ENCODE measurements around the gene AMBRA1. TPM values are rescaled to one million over a fixed set of nuclear protein-coding genes. Genes with fewer than 3 reads are reported as not detected.
A peak's percentile ranks its signal among the peaks of the same experiment; 100 is the strongest.
"Not testable (repeated sequence)": the region's sequence is repeated elsewhere in the genome, so short reads cannot be mapped to it uniquely, and the experiment has no call there.

The AMBRA1 gene
- total and polyA plus RNA-seq, 9 donors: 9.6 to 15.8 (median 13.5) TPM

- DNase-seq; H3K27ac ChIP-seq (ENCODE audit: low read length); H3K27me3 ChIP-seq (ENCODE audit: control insufficient read depth, insufficient read depth, low read length); H3K9me3 ChIP-seq (replicated peaks; ENCODE audit: control insufficient read depth, low read depth, low read length); H3K4me3 ChIP-seq (ENCODE audit: low read length): not testable (repeated sequence)
- 93% methylated on average over 18 of the region's 19 CpGs for WGBS (ENCODE audit: insufficient coverage)
- Histone ChIP-seq H3K36me3 (ENCODE audit: control insufficient read depth, insufficient read depth, low read length) (peaks cover 74% of the 10 kb centered on the region), H3K4me1 (ENCODE audit: control insufficient read depth, insufficient read depth, low read length) (peaks cover 46% of the 10 kb centered on the region)
These were observed 222.6 kb downstream of the AMBRA1 start for GRCh38 chr11:46371262-46371661.

- Histone ChIP-seq H3K27ac (ENCODE audit: low read length) (no peak overlapping the region), H3K9me3 (replicated peaks; ENCODE audit: control insufficient read depth, low read depth, low read length) (no peaks in the 10 kb centered on the region), H3K36me3 (ENCODE audit: control insufficient read depth, insufficient read depth, low read length) (peaks cover 64% of the 10 kb centered on the region), H3K27me3 (ENCODE audit: control insufficient read depth, insufficient read depth, low read length) (no peaks in the 10 kb centered on the region), H3K4me1 (ENCODE audit: control insufficient read depth, insufficient read depth, low read length) (peaks cover 52% of the 10 kb centered on the region), H3K4me3 (ENCODE audit: low read length) (no peak overlapping the region)
- 64% methylated on average over 13 of the region's 13 CpGs for WGBS (ENCODE audit: insufficient coverage)
- DNase-seq: no peak
These were observed 223.6 kb downstream of the AMBRA1 start for GRCh38 chr11:46370253-46370652.

- Histone ChIP-seq H3K27ac (ENCODE audit: low read length) (no peak overlapping the region), H3K36me3 (ENCODE audit: control insufficient read depth, insufficient read depth, low read length) (peaks cover 63% of the 10 kb centered on the region), H3K9me3 (replicated peaks; ENCODE audit: control insufficient read depth, low read depth, low read length) (no peaks in the 10 kb centered on the region), H3K27me3 (ENCODE audit: control insufficient read depth, insufficient read depth, low read length) (no peaks in the 10 kb centered on the region), H3K4me3 (ENCODE audit: low read length) (no peak overlapping the region), H3K4me1 (ENCODE audit: control insufficient read depth, insufficient read depth, low read length) (peaks cover 58% of the 10 kb centered on the region)
- DNase-seq: peak; percentile 65
- WGBS (ENCODE audit: insufficient coverage): 61% methylated on average over 24 of the region's 25 CpGs
These were observed 224.2 kb downstream of the AMBRA1 start for GRCh38 chr11:46369458-46370152.

GRCh38 chr11:46367916-46368267 lies 225.9 kb downstream of the AMBRA1 start:
- Histone ChIP-seq H3K4me1 (ENCODE audit: control insufficient read depth, insufficient read depth, low read length) (peaks cover 69% of the 10 kb centered on the region), H3K36me3 (ENCODE audit: control insufficient read depth, insufficient read depth, low read length) (peaks cover 51% of the 10 kb centered on the region)
- DNase-seq: no peak

GRCh38 chr11:46367244-46367915 lies 226.4 kb downstream of the AMBRA1 start:
- Histone ChIP-seq H3K9me3 (replicated peaks; ENCODE audit: control insufficient read depth, low read depth, low read length) (no peaks in the 10 kb centered on the region), H3K4me1 (ENCODE audit: control insufficient read depth, insufficient read depth, low read length) (peaks cover 72% of the 10 kb centered on the region), H3K36me3 (ENCODE audit: control insufficient read depth, insufficient read depth, low read length) (peaks cover 47% of the 10 kb centered on the region), H3K4me3 (ENCODE audit: low read length) (no peak overlapping the region), H3K27ac (ENCODE audit: low read length) (peak overlapping the region; percentile 67), H3K27me3 (ENCODE audit: control insufficient read depth, insufficient read depth, low read length) (no peaks in the 10 kb centered on the region)
- DNase-seq: peak; percentile 92
- 3% methylated on average over 21 of the region's 32 CpGs for WGBS (ENCODE audit: insufficient coverage)

More at GRCh38 chr11:46367916-46368267, 225.9 kb downstream of the AMBRA1 start:
- no peaks in the 10 kb centered on the region for H3K27me3 ChIP-seq (ENCODE audit: control insufficient read depth, insufficient read depth, low read length)
- 64% methylated on average over 5 of the region's 12 CpGs for WGBS (ENCODE audit: insufficient coverage)
- peak overlapping the region; percentile 20 for H3K27ac ChIP-seq (ENCODE audit: low read length)
- no peak overlapping the region for H3K4me3 ChIP-seq (ENCODE audit: low read length)
- no peaks in the 10 kb centered on the region for H3K9me3 ChIP-seq (replicated peaks; ENCODE audit: control insufficient read depth, low read depth, low read length)

- Histone ChIP-seq H3K4me3 (ENCODE audit: low read length) (no peak overlapping the region), H3K27ac (ENCODE audit: low read length) (peak overlapping the region; percentile 67), H3K9me3 (replicated peaks; ENCODE audit: control insufficient read depth, low read depth, low read length) (no peaks in the 10 kb centered on the region), H3K4me1 (ENCODE audit: control insufficient read depth, insufficient read depth, low read length) (peaks cover 72% of the 10 kb centered on the region), H3K27me3 (ENCODE audit: control insufficient read depth, insufficient read depth, low read length) (no peaks in the 10 kb centered on the region), H3K36me3 (ENCODE audit: control insufficient read depth, insufficient read depth, low read length) (peaks cover 40% of the 10 kb centered on the region)
- 88% methylated on average over 30 of the region's 31 CpGs for WGBS (ENCODE audit: insufficient coverage)
- DNase-seq: no peak
These were observed 227.1 kb downstream of the AMBRA1 start for GRCh38 chr11:46366661-46367161.

- Histone ChIP-seq H3K9me3 (replicated peaks; ENCODE audit: control insufficient read depth, low read depth, low read length) (no peaks in the 10 kb centered on the region), H3K36me3 (ENCODE audit: control insufficient read depth, insufficient read depth, low read length) (peaks cover 36% of the 10 kb centered on the region), H3K4me1 (ENCODE audit: control insufficient read depth, insufficient read depth, low read length) (peaks cover 75% of the 10 kb centered on the region), H3K27me3 (ENCODE audit: control insufficient read depth, insufficient read depth, low read length) (no peaks in the 10 kb centered on the region), H3K4me3 (ENCODE audit: low read length) (no peak overlapping the region), H3K27ac (ENCODE audit: low read length) (no peak overlapping the region)
- no peak for DNase-seq
- WGBS (ENCODE audit: insufficient coverage): 87% methylated on average over 13 of the region's 22 CpGs
These were observed 227.6 kb downstream of the AMBRA1 start for GRCh38 chr11:46366260-46366659.

- 33% methylated on average over 1 of the region's 3 CpGs for WGBS (ENCODE audit: insufficient coverage)
- H3K9me3 ChIP-seq (replicated peaks; ENCODE audit: control insufficient read depth, low read depth, low read length): no peaks in the 10 kb centered on the region
- DNase-seq: no peak
- H3K27me3 ChIP-seq (ENCODE audit: control insufficient read depth, insufficient read depth, low read length): no peaks in the 10 kb centered on the region
- no peak overlapping the region for H3K4me3 ChIP-seq (ENCODE audit: low read length)
- H3K4me1 ChIP-seq (ENCODE audit: control insufficient read depth, insufficient read depth, low read length): peaks cover 82% of the 10 kb centered on the region
- H3K27ac ChIP-seq (ENCODE audit: low read length): no peak overlapping the region
- H3K36me3 ChIP-seq (ENCODE audit: control insufficient read depth, insufficient read depth, low read length): peaks cover 26% of the 10 kb centered on the region
These were observed 229.0 kb downstream of the AMBRA1 start for GRCh38 chr11:46364791-46365190.

- H3K4me3 ChIP-seq (ENCODE audit: low read length): no peak overlapping the region
- peaks cover 76% of the 10 kb centered on the region for H3K4me1 ChIP-seq (ENCODE audit: control insufficient read depth, insufficient read depth, low read length)
- WGBS (ENCODE audit: insufficient coverage): 74% methylated on average over 9 of the region's 9 CpGs
- H3K9me3 ChIP-seq (replicated peaks; ENCODE audit: control insufficient read depth, low read depth, low read length): no peaks in the 10 kb centered on the region
- no peaks in the 10 kb centered on the region for H3K27me3 ChIP-seq (ENCODE audit: control insufficient read depth, insufficient read depth, low read length)
- DNase-seq: no peak
- peaks cover 19% of the 10 kb centered on the region for H3K36me3 ChIP-seq (ENCODE audit: control insufficient read depth, insufficient read depth, low read length)
- peak overlapping the region; percentile 98 for H3K27ac ChIP-seq (ENCODE audit: low read length)
These were observed 229.8 kb downstream of the AMBRA1 start for GRCh38 chr11:46364056-46364455.

- H3K4me3 ChIP-seq (ENCODE audit: low read length): peak overlapping the region; percentile 18
These were observed 230.3 kb downstream of the AMBRA1 start for GRCh38 chr11:46363455-46364005.

More at GRCh38 chr11:46363455-46364005, 230.3 kb downstream of the AMBRA1 start:
- H3K27me3 ChIP-seq (ENCODE audit: control insufficient read depth, insufficient read depth, low read length): no peaks in the 10 kb centered on the region
- H3K4me1 ChIP-seq (ENCODE audit: control insufficient read depth, insufficient read depth, low read length): peaks cover 76% of the 10 kb centered on the region
- H3K9me3 ChIP-seq (replicated peaks; ENCODE audit: control insufficient read depth, low read depth, low read length): no peaks in the 10 kb centered on the region
- peaks cover 15% of the 10 kb centered on the region for H3K36me3 ChIP-seq (ENCODE audit: control insufficient read depth, insufficient read depth, low read length)
- DNase-seq: peak; percentile 87
- peak overlapping the region; percentile 98 for H3K27ac ChIP-seq (ENCODE audit: low read length)
- 69% methylated on average over 21 of the region's 21 CpGs for WGBS (ENCODE audit: insufficient coverage)
